Measurements from ENCODE around the gene NBPF20. TPM values are rescaled to one million over a fixed set of nuclear protein-coding genes. Genes with fewer than 3 reads are reported as not detected.
"Not testable (repeated sequence)": the region's sequence is repeated elsewhere in the genome, so short reads cannot be mapped to it uniquely, and the experiment has no call there.

The NBPF20 gene
- total and polyA plus RNA-seq, 2 of the 4 experiments (the other 2 are of a cell fraction): 2.6 to 2.9 TPM

GRCh38 chr1:145407266-145407665 lies 18.1 kb downstream of the NBPF20 start:
- H2AK9ac ChIP-seq (replicated peaks; ENCODE audit: low read depth, low read length, poor library complexity); H2BK15ac ChIP-seq (ENCODE audit: low read depth, low read length); H3K4me2 ChIP-seq (ENCODE audit: low read depth, low read length); CTCF ChIA-PET; H3K79me1 ChIP-seq (ENCODE audit: low read depth in 1 of 2, low read length in 2 of 2); H2AFZ ChIP-seq (replicated peaks; ENCODE audit: low read length, poor library complexity); H3K9me3 ChIP-seq (ENCODE audit: control insufficient read depth, insufficient read depth, low read length); H2AK5ac ChIP-seq (ENCODE audit: low read depth, low read length); POLR2A ChIA-PET (ENCODE audit: unreplicated experiment); intact Hi-C loops (cut with micrococcal nuclease); in situ Hi-C loops (cut with MboI; ENCODE audit: low sequenced_read_pairs); H3K4me3 ChIP-seq (ENCODE audit: insufficient read depth, low read depth, low read length); H4K91ac ChIP-seq (ENCODE audit: insufficient read depth, low read depth, low read length); H3K9ac ChIP-seq (ENCODE audit: low read depth, low read length); H3K36me3 ChIP-seq (ENCODE audit: control insufficient read depth, insufficient read depth, low read length); H4K5ac ChIP-seq (ENCODE audit: low read depth, low read length); DNase-seq; H2BK20ac ChIP-seq (ENCODE audit: low read depth, low read length); H3K23ac ChIP-seq (ENCODE audit: low read depth, low read length); H3K56ac ChIP-seq (ENCODE audit: extremely low read depth, insufficient read depth, low read length); H3K14ac ChIP-seq (replicated peaks; ENCODE audit: low read depth, low read length); H3K27me3 ChIP-seq (ENCODE audit: control insufficient read depth, insufficient read depth, low read length); ATAC-seq (ENCODE audit: low read depth); H3K18ac ChIP-seq (ENCODE audit: low read depth, low read length); H3K4ac ChIP-seq (ENCODE audit: low read depth, low read length); BruUV-seq (replicated peaks); H2BK120ac ChIP-seq (ENCODE audit: low read depth, low read length); dilution Hi-C loops (cut with HindIII; ENCODE audit: low sequenced_read_pairs, unreplicated experiment); H3K9me1 ChIP-seq (ENCODE audit: insufficient read depth, low read length); H4K8ac ChIP-seq (ENCODE audit: low read depth in 2 of 2, low read length in 2 of 2); H3K4me1 ChIP-seq (ENCODE audit: control insufficient read depth, insufficient read depth, low read length); H3K27ac ChIP-seq (ENCODE audit: insufficient read depth, low read length); H4K20me1 ChIP-seq (ENCODE audit: insufficient read depth, low read length); H2BK5ac ChIP-seq (ENCODE audit: low read depth, low read length, poor library complexity, severe bottlenecking): not testable (repeated sequence)
- no CpG with 5 or more reads among the region's 14 CpGs for WGBS, 2 experiments (ENCODE audit: extremely low coverage in 2 of 2, insufficient read length in 1 of 2)
